Calu3 (cell line): ENCODE data around the gene UACA. TPM values are rescaled to one million over a fixed set of nuclear protein-coding genes. Genes with fewer than 3 reads are reported as not detected.

Source experiments
- BruUV-seq: library from RNA; stranded (reverse); fragments of 400-500 nt; replicated peaks from 2 replicates; lab custom pipeline; 2021; lab: Mats Ljungman, UMichigan
- CTCF ChIA-PET: fragments of 300-600 bp; sonication (Branson Sonifier 250); formaldehyde crosslinking; loops from one replicate; lab custom pipeline; 2022; ENCODE audit warnings: antibody characterized with exemption; lab: Charles Lee
- DNase-seq: peaks from one replicate; pipeline ENCODE4 v3.0.0; 2022
- H3K27ac Mint-ChIP-seq: one replicate; pipeline ENCODE4 v1.8.0; 2022; ENCODE audit warnings: mixed read lengths; ENCODE audit not compliant: unreplicated experiment
- H3K27me3 Mint-ChIP-seq: one replicate; pipeline ENCODE4 v1.8.0; 2022; ENCODE audit warnings: mixed read lengths; ENCODE audit not compliant: unreplicated experiment
- H3K36me3 Mint-ChIP-seq: one replicate; pipeline ENCODE4 v1.8.0; 2022; ENCODE audit warnings: mild to moderate bottlenecking, moderate library complexity, mixed read lengths; ENCODE audit not compliant: insufficient read depth, unreplicated experiment
- H3K4me1 Mint-ChIP-seq: one replicate; pipeline ENCODE4 v1.8.0; 2022; ENCODE audit warnings: mild to moderate bottlenecking, low read depth, mixed read lengths; ENCODE audit not compliant: unreplicated experiment
- H3K4me3 Mint-ChIP-seq: one replicate; pipeline ENCODE4 v1.8.0; 2022; ENCODE audit warnings: mild to moderate bottlenecking, low read depth, moderate library complexity, mixed read lengths; ENCODE audit not compliant: unreplicated experiment
- H3K9me3 Mint-ChIP-seq: one replicate; pipeline ENCODE4 v1.8.0; 2022; ENCODE audit warnings: low read depth, mixed read lengths; ENCODE audit not compliant: unreplicated experiment
- intact Hi-C: fragments of 100-400 bp; cut with micrococcal nuclease; formaldehyde crosslinking; loops from one replicate; pipeline ENCODE4 v1.10.0; 2022; ENCODE audit not compliant: unreplicated experiment
- total RNA-seq: library from RNA; stranded (reverse); gene quantifications from 2 replicates; pipeline ENCODE4 v1.2.3, GENCODE V29; 2022
- TF ChIP-seq, protein P1 (sequence below): fragments of 200-600 bp; IDR thresholded peaks from one replicate; pipeline ENCODE4 v1.8.0; 2022; ENCODE audit warnings: antibody characterized with exemption; ENCODE audit not compliant: unreplicated experiment

The UACA gene
- total RNA-seq, 1 experiment from 2014 or later: 35.5 TPM

DNA sequence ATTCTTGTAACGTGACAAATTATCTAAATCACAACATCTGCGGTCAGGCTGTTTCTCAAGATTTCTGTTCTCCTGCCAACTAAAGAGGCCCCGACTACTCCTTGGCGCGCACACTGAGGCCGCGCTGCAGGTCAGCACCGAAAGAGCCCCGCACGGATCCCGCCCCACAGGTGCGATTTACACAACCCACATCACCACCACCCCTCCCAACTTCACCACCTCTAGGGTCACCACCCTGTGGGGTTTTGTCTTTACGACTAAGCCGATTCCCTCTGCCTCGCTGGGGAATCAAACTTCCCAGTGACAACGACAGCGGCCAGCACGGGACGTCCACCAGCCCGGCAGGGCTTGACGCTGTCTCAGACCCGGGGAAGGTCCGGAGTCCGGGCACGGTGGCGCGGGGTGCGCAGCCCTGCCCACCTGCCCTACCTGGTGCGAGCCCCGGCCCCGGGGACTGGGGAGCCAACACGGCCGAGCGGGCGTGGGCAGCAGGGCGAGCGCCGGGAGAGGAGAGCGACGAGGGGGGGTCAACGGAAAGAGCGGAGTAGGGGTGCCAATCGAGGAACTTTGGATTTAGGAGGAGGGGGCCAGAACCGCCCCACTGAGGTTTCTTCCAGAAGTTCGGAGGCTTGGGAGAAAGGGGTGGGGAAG lies 764 bp downstream of the UACA start:
- CTCF ChIA-PET: interaction anchor here (1.4 kb wide), 1 partner anchor 90 kb away, joined by 3 read pairs; no protein-coding TSS in a partner anchor
- H3K4me3 Mint-ChIP-seq: peak overlapping the region; percentile 94
- DNase-seq: peak; percentile 59
- intact Hi-C loops: loop anchor here (10.0 kb wide), 1 partner anchor 112 kb away; no protein-coding TSS in a partner anchor
- no peaks in the 10 kb centered on the region for H3K27me3 Mint-ChIP-seq
- peak overlapping the region; percentile 92 for H3K27ac Mint-ChIP-seq
- peaks cover 29% of the 10 kb centered on the region for H3K36me3 Mint-ChIP-seq
- BruUV-seq: no TSS peak
- TF ChIP-seq, protein P1, sequence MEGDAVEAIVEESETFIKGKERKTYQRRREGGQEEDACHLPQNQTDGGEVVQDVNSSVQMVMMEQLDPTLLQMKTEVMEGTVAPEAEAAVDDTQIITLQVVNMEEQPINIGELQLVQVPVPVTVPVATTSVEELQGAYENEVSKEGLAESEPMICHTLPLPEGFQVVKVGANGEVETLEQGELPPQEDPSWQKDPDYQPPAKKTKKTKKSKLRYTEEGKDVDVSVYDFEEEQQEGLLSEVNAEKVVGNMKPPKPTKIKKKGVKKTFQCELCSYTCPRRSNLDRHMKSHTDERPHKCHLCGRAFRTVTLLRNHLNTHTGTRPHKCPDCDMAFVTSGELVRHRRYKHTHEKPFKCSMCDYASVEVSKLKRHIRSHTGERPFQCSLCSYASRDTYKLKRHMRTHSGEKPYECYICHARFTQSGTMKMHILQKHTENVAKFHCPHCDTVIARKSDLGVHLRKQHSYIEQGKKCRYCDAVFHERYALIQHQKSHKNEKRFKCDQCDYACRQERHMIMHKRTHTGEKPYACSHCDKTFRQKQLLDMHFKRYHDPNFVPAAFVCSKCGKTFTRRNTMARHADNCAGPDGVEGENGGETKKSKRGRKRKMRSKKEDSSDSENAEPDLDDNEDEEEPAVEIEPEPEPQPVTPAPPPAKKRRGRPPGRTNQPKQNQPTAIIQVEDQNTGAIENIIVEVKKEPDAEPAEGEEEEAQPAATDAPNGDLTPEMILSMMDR: no peak
- peaks cover 20% of the 10 kb centered on the region for H3K4me1 Mint-ChIP-seq
- H3K9me3 Mint-ChIP-seq: no peaks in the 10 kb centered on the region

DNA sequence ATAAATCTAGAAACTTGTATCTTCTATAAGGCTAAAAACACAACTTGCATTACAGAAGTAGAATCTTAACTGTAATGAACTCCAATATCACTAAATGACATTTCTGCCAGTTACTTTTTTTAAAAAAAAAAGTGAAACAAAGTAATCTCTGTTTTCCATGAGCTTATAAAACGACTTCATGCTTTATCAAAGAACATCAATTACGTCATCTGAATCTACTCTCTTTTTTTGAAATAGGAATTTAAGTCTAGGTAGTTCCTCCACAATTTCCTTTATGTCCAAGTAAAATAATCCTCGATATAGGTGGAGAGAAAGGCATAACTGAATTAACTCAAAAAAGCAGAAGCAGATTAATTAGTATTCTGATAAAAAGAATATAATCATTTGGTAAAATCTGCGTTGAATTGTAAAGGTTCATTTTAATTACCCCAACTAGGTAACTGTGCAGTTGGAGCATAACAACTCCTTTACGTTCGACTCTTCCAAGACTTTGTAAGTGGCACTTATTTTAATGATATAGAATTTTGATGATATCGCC lies 1.4 kb downstream of the UACA start:
- TF ChIP-seq, protein P1: no peak
- no peak for DNase-seq
- H3K36me3 Mint-ChIP-seq: peaks cover 29% of the 10 kb centered on the region
- H3K27ac Mint-ChIP-seq: peak overlapping the region; percentile 92
- peak overlapping the region; percentile 94 for H3K4me3 Mint-ChIP-seq
- no peaks in the 10 kb centered on the region for H3K27me3 Mint-ChIP-seq
- H3K4me1 Mint-ChIP-seq: peaks cover 20% of the 10 kb centered on the region
- H3K9me3 Mint-ChIP-seq: no peaks in the 10 kb centered on the region
- intact Hi-C loops: loop anchor here (10.0 kb wide), 1 partner anchor 113 kb away; no protein-coding TSS in a partner anchor
- BruUV-seq: TSS peak; percentile 33
- CTCF ChIA-PET: interaction anchor here (1.4 kb wide), 2 partner anchors 40 to 90 kb away, joined by 3 to 5 read pairs; no protein-coding TSS in a partner anchor

DNA sequence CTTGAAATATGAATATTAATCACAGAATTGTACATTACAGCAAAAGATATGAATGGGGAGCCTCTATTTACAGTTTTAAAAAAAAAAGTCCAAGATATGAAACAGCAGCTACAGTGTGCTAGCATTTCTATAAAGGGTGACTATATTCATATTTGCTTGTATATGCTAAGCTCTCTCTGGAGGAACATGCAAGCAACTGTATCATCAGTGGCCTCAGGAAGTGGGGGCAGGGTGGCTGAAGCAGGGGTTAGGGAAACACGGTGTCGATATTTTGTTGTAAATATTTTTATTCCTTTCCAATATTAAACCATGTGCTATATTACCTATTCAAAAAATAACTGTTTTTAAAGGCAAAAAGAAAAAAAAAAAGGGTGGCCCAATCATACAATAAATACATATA lies 2.3 kb downstream of the UACA start:
- H3K27ac Mint-ChIP-seq: no peak overlapping the region
- CTCF ChIA-PET: interaction anchor here (0.7 to 1.4 kb wide), 3 partner anchors 39 to 91 kb away, joined by 3 to 5 read pairs (median 5); no protein-coding TSS in a partner anchor
- intact Hi-C loops: loop anchor here (10.0 kb wide), 1 partner anchor 114 kb away; no protein-coding TSS in a partner anchor

DNA sequence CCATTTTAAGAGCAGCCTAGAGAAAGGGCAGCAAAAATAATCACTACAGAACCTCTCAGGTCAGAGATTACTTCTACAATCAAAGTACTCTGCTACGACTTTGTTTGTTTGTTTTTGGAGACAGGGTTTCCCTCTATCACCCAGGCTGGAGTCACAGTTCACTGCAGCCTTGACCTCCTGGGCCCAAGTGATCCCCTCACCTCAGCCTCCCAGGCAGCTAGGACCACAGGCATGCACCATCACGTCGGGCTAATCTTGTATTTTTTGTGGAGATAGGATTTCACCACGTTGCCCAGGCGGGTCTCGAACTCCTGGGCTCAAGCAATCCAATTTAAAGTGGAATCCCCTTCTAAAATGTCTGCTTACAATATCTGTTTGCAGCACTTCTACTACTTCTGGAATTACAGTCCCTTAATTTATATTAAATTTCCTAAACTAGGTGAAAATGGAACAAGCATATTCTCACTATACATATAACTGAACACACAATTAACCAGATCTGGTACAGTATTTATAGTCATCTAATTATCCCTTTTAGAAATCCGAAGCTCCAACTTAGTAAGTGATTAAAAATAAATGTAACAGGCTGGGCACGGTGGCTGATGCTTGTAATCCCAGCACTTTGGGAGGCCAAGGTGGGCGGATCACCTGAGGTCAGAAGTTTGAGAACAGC lies 4.4 kb downstream of the UACA start:
- H3K36me3 Mint-ChIP-seq: peaks cover 23% of the 10 kb centered on the region
- BruUV-seq: no TSS peak
- H3K4me3 Mint-ChIP-seq: no peak overlapping the region
- H3K9me3 Mint-ChIP-seq: no peaks in the 10 kb centered on the region
- peaks cover 9% of the 10 kb centered on the region for H3K4me1 Mint-ChIP-seq
- no peaks in the 10 kb centered on the region for H3K27me3 Mint-ChIP-seq
- no peak for DNase-seq
- no peak overlapping the region for H3K27ac Mint-ChIP-seq
- intact Hi-C loops: no loop called here
- TF ChIP-seq, protein P1: no peak
- CTCF ChIA-PET: interaction anchor here (1.0 kb wide), 1 partner anchor 36 kb away, joined by 3 read pairs; no protein-coding TSS in a partner anchor

More for the DNA sequence above, 2.3 kb downstream of the UACA start:
- H3K9me3 Mint-ChIP-seq: no peaks in the 10 kb centered on the region
- peaks cover 29% of the 10 kb centered on the region for H3K36me3 Mint-ChIP-seq
- H3K4me1 Mint-ChIP-seq: peaks cover 20% of the 10 kb centered on the region
- no peak for DNase-seq
- TF ChIP-seq, protein P1: no peak
- no TSS peak for BruUV-seq
- no peaks in the 10 kb centered on the region for H3K27me3 Mint-ChIP-seq
- no peak overlapping the region for H3K4me3 Mint-ChIP-seq
